Urothelium cell line (cell line): ENCODE measurements around the gene PRPF19.

Experiments
- DNase-seq: peaks from one replicate; pipeline ENCODE4 v3.0.0; 2011; ENCODE audit warnings: low spot score, mixed read lengths
- FAIRE-seq: peaks from 2 replicates; lab custom pipeline; 2011; peaks lifted over from hg19 to GRCh38; lab: Jason Lieb, UNC

PRPF19 gene

GRCh38 chr11:60862171-60862570 is 44.2 kb downstream of the PRPF19 start:
- FAIRE-seq (no peak), DNase-seq (no peak)

GRCh38 chr11:60860943-60861342 is 45.4 kb downstream of the PRPF19 start:
- FAIRE-seq: no peak

GRCh38 chr11:60859616-60860250 is 46.7 kb downstream of the PRPF19 start:
- FAIRE-seq (no peak), DNase-seq (no peak)

More at GRCh38 chr11:60860943-60861342, 45.4 kb downstream of the PRPF19 start:
- no peak for DNase-seq

- FAIRE-seq: no peak
- no peak for DNase-seq
These were observed 47.5 kb downstream of the PRPF19 start for GRCh38 chr11:60858731-60859464.

GRCh38 chr11:60858236-60858635 is 48.1 kb downstream of the PRPF19 start:
- no peak for DNase-seq
- no peak for FAIRE-seq

GRCh38 chr11:60857378-60858232 is 48.8 kb downstream of the PRPF19 start:
- no peak for FAIRE-seq
- DNase-seq: no peak

GRCh38 chr11:60855726-60856633 is 50.4 kb downstream of the PRPF19 start, which contains the start of gene PTGDR2:
PTGDR2 (minus strand) TSS chr11:60855950; CDS start chr11:60853722, 2,228 bp downstream.
- no peak for FAIRE-seq

GRCh38 chr11:60854847-60855725 is 51.3 kb downstream of the PRPF19 start:
- no peak for DNase-seq
- FAIRE-seq: no peak

More at GRCh38 chr11:60855726-60856633, 50.4 kb downstream of the PRPF19 start, which contains the start of gene PTGDR2:
- no peak for DNase-seq

GRCh38 chr11:60854140-60854846 is 52.1 kb downstream of the PRPF19 start:
- DNase-seq: no peak
- no peak for FAIRE-seq

- no peak for DNase-seq
- FAIRE-seq: no peak
These were observed 53.1 kb downstream of the PRPF19 start for GRCh38 chr11:60852982-60853950.

- FAIRE-seq (no peak), DNase-seq (no peak)
These were observed 54.0 kb downstream of the PRPF19 start for GRCh38 chr11:60852117-60852981.

- FAIRE-seq (no peak), DNase-seq (no peak)
These were observed 54.9 kb downstream of the PRPF19 start for GRCh38 chr11:60851327-60852104.

- FAIRE-seq (no peak), DNase-seq (no peak)
These were observed 56.5 kb downstream of the PRPF19 start for GRCh38 chr11:60849641-60850520.

- DNase-seq (no peak), FAIRE-seq (no peak)
These were observed 57.7 kb downstream of the PRPF19 start for GRCh38 chr11:60848714-60849151.

- DNase-seq (no peak), FAIRE-seq (no peak)
These were observed 58.5 kb downstream of the PRPF19 start for GRCh38 chr11:60847896-60848295.
